HepG2 (cell line): ENCODE measurements around the gene NME9. TPM values are rescaled to one million over a fixed set of nuclear protein-coding genes. Genes with fewer than 3 reads are reported as not detected.

Experiments used
- FOSL1 ChIP-seq: sonication (generic); formaldehyde crosslinking; IDR thresholded peaks from 2 replicates; pipeline ENCODE4 v1.9.0; 2021; ENCODE audit warnings: missing genetic modification reagents, borderline replicate concordance
- HNF4A ChIP-seq: sonication (generic); formaldehyde crosslinking; IDR thresholded peaks from 2 replicates; pipeline ENCODE4 v1.4.0; 2020; ENCODE audit warnings: missing genetic modification reagents
- NR2F2 ChIP-seq: IDR thresholded peaks from 2 replicates; pipeline ENCODE4 v1.6.1; 2012; ENCODE audit warnings: low read depth, inconsistent platforms, borderline replicate concordance
- PRDM15 ChIP-seq: sonication (generic); formaldehyde crosslinking; IDR thresholded peaks from 2 replicates; pipeline ENCODE4 v1.4.0; 2020; ENCODE audit warnings: missing genetic modification reagents
- SNRNP70 ChIP-seq: fragments of 200-400 bp; formaldehyde crosslinking; IDR thresholded peaks from 2 replicates; pipeline ENCODE4 v1.6.1; 2017; ENCODE audit warnings: mild to moderate bottlenecking, low read depth, low read length, moderate library complexity
- ZNF343 ChIP-seq: sonication (generic); formaldehyde crosslinking; IDR thresholded peaks from 2 replicates; pipeline ENCODE4 v1.4.0; 2020; ENCODE audit warnings: mild to moderate bottlenecking, missing genetic modification reagents
- polyA plus RNA-seq, 8 experiments: library from polyadenylated mRNA; depleted of rRNA in 3 of 8; stranded (reverse) in 7 of 8; unstranded in 1 of 8; fragments of >200 nt; fragmentation: Illumina TruSeq in 4 of 8; extraction: Trizol in 4 of 8; gene quantifications; 2 replicates each; pipeline versions ENCODE4 v1.2.1 to v1.2.3, GENCODE V29; 2011 to 2016; ENCODE audit warnings: low read depth in 4 of 8, missing spikeins in 1 of 8, mixed read lengths in 1 of 8; ENCODE audit not compliant: insufficient read depth in 1 of 8
- total RNA-seq, 5 experiments: library from RNA; depleted of rRNA; stranded (reverse); fragments of >200 nt; fragmentation: Illumina TruSeq; extraction: Trizol; gene quantifications; 2 replicates each; pipeline ENCODE4 v1.2.3, GENCODE V29; 2016; ENCODE audit warnings: low read depth in 1 of 5
- TF ChIP-seq, protein P1 (sequence below): sonication (generic); formaldehyde crosslinking; IDR thresholded peaks from 2 replicates; pipeline ENCODE4 v1.4.0; 2020; ENCODE audit warnings: missing genetic modification reagents
- TF ChIP-seq, protein P2 (sequence below): IDR thresholded peaks from 2 replicates; pipeline ENCODE4 v1.6.1; 2016

Gene NME9
- total and polyA plus RNA-seq, 2 of the 13 experiments (the other 11 are each of a cell fraction or from before 2014, with no cell fraction given), result not detected

GRCh38 chr3:138257986-138258385, 71.7 kb downstream of the NME9 start (continued):
- TF ChIP-seq, protein P1, sequence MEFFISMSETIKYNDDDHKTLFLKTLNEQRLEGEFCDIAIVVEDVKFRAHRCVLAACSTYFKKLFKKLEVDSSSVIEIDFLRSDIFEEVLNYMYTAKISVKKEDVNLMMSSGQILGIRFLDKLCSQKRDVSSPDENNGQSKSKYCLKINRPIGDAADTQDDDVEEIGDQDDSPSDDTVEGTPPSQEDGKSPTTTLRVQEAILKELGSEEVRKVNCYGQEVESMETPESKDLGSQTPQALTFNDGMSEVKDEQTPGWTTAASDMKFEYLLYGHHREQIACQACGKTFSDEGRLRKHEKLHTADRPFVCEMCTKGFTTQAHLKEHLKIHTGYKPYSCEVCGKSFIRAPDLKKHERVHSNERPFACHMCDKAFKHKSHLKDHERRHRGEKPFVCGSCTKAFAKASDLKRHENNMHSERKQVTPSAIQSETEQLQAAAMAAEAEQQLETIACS (CRISPR knock-in tag), result no peak
- TF ChIP-seq, protein P2, sequence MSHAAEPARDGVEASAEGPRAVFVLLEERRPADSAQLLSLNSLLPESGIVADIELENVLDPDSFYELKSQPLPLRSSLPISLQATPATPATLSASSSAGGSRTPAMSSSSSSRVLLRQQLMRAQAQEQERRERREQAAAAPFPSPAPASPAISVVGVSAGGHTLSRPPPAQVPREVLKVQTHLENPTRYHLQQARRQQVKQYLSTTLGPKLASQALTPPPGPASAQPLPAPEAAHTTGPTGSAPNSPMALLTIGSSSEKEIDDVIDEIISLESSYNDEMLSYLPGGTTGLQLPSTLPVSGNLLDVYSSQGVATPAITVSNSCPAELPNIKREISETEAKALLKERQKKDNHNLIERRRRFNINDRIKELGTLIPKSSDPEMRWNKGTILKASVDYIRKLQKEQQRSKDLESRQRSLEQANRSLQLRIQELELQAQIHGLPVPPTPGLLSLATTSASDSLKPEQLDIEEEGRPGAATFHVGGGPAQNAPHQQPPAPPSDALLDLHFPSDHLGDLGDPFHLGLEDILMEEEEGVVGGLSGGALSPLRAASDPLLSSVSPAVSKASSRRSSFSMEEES (CRISPR knock-in tag), result no peak
- TF ChIP-seq ZNF343 (CRISPR knock-in tag) (no peak), PRDM15 (CRISPR knock-in tag) (no peak), HNF4A (CRISPR knock-in tag) (no peak), NR2F2 (no peak), SNRNP70 (no peak), FOSL1 (CRISPR knock-in tag) (no peak)
